Activated T-helper 1 cell treated with Interleukin-2 at 50 U/mL for 16 hours (primary cell): ENCODE results near the gene ADCY2.

Experiments
- DNase-seq: peaks from one replicate; pipeline ENCODE4 v3.0.0-alpha.2; 2020; ENCODE audit warnings: low read depth

ADCY2 gene

DNA sequence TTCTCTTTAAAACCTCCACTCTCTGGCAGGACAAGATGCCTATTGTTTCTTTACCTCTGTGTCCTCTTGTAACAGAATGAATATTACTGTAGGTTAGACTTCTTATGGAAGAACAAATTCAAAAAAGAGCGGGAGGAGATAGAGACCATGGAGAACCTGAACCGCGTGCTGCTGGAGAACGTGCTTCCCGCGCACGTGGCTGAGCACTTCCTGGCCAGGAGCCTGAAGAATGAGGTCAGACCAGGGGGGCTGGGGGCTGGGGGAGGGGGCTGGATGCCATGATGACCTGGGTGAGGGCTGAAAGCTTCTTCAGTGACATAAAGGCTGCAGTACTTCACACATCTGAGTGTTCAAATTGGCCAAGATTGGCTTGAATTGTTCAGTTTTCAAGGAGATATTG lies 393.6 kb downstream of the ADCY2 start:
- no peak for DNase-seq

DNA sequence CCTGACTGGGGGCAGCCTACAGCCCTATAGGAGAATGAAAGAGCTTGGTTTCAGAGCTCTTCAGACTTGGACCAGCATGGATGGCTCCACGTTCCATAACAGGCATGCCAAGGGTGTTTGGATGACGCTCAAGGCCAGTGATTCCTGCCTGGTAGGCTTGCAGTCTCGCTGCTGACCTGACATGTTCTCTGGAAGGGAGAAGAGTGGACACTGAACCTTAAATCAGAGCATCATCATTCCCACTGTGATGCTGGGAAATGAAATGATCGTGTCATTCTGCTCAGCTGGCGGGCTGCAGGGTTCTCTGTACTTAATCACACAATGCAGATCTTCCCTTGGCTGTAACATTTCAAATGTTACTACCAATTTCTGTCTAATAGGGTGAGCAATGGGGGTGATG lies 398.0 kb downstream of the ADCY2 start:
- no peak for DNase-seq

DNA sequence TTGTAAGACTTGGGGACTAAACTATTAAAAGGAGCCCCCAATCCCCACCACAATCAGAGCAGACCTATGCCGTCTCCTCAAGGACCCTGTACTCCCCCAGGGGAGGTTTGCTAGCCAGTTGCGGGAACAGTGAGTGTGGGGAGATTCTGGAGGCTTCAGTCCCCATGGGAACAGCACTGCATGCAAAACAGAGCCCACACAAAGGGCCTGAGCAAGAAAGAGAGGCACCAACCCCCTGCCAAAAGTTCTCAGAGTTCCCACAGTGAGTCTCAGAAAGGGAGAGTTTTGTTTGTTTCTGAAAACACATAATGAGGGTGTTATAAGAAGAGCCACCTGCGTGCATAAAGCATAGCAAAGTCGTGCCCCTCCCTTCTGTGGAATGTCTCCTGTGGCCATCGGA lies 398.4 kb downstream of the ADCY2 start:
- no peak for DNase-seq

DNA sequence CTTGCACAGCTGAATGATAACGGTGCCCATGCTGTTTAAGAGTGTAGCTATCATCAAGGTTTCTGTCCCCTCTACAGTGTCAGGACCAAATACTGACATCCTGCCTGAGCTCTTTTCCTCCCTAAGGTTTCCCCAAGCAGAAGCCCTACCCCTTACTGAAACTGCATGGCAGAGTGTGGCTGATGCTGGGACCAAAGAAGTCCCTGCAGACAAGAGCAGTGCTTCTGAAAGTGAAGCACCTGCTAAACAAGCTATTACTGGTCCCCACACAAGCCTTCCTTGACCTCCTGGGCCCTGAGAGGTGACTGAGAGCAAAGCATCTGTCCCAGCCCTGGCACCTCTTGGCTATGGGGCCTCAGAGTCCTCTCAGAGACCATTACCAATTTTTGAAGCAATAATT lies 398.9 kb downstream of the ADCY2 start:
- DNase-seq: no peak

DNA sequence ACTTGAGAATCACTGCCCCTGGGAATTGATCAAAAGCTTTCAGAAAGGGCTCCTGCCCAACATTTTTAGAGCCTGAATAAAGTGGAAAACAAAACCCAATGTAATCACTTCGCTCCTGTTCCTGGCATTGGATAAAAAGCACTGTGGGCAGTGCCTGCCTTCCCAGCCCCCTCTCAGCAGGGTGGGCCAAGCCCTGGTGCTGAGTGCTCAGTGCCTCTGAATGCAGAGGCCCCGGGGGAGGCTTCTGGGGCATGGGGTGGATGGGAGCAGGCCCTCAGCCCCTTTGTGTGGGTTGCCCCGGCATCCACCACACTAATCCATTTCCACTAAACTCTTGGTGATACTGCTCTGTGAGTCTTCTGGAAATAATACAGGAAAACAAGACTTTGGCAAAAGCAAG lies 399.4 kb downstream of the ADCY2 start:
- DNase-seq: no peak

DNA sequence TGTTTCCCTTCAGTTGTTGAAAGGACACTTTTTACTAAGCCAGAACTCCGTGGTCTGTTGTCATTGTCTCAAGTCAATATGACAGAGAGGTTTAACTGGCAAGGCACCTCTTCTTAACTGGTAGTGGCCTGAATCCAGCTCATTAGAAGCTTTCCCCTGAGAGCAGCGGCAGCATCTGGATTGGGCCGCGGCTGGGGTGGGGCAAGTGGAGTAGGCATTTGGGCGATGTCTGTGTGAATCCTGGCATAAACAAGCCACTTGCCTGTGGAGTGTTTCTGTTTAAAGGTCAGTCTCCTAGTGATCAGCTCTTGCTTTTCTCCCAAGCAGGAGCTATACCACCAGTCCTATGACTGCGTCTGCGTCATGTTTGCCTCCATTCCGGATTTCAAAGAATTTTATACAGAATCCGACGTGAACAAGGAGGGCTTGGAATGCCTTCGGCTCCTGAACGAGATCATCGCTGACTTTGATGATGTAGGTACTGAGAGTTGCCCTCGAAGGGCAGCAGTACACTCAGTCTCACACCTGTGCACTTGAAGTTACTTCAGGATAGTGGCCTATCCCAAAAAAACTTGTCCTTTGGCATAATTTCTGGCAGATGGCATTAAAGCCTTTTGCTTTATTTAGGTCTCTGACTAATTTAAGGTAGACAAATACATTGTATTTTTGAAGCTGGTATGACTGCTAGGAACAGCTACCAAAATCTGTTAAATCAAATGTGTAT lies 406.1 kb downstream of the ADCY2 start:
- DNase-seq: no peak

DNA sequence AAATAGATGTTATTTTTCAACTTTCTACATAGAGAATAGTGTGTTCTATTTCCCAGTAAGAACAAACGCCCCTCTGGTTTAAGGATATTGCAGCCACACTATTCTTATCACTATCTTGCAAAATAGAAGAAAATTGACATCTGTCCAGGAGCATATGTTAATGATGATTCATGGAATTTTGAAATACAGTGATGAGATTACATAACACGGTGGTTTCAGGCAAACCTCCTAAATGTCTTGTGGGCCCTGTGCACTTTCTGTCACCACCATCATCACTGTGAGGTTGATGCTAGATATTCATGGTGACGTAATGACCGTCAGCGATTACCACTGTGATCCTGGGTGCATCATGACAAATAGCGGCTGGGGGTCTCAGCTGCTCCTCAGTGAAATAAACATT lies 406.9 kb downstream of the ADCY2 start:
- no peak for DNase-seq

DNA sequence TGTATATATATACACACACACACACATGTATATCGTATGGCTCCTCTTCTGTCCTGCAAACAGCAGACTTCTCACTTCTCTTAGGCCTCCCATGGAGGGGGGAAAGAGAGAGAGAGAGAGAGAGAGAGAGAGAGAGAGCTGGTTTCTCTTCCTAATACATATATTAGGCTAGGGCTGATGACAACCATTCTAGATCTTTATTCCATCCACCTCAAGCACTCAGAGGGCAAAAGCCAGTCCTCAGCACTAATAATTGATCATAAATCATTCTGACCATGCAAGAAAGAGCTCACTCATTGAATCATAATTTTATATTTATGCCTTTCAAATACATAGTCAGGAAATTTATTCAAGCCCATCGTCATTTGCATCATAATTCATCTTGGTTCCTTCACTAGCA lies 408.0 kb downstream of the ADCY2 start:
- DNase-seq: no peak

DNA sequence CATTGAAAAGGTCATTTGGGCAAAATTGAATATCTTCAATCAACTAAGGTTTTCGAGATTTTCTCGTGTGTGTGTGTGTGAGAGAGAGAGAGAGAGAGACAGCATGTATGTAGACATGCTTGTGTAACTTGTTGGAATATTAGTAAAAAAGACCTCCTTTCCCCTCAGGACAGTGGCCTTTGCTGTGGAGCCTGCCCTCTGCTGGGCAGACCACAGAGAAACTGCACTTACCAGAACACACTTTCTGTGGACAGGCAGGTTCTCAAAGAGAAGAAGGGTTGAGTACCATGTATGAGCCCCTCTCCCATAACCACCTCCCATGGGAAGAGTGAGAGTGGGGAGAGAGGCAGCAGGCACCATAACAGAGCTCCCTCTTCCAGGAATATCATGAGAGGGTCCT lies 409.4 kb downstream of the ADCY2 start:
- DNase-seq: no peak

DNA sequence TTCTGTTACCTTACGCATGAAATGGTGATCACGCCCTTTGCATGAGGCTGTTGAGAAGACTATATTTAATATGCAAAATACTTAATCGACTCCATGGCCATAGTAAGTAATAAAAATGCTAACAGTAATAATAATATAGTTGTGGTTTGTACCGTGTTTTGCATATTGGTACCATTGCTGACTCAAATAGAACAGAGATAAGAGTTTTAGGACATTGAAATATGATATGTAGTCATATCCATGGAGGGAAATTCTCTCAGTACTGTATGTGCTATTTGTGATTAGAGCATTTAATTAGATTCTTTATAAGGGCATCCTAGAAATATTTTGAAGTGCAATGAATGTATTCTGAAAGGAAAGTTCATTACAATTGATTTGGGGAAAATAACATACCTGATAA lies 413.1 kb downstream of the ADCY2 start:
- DNase-seq: no peak

DNA sequence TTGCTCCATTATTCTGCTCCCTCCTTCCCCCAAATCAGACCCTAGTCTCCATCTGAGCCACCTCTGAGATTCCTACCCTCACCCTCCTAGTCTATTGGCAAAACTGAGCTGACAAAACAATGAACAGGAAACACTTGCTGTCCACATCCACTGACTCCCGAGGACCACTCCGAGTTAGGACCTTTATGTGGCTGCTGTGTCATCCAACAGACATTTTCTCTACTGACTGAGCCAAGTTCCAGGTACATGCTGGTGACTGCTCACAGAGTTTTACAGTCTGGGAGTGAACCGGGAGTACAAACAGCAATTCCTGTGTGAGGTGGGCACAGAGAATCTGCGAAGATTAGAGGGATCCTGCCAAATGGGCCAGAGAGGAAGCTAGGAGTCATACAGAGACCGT lies 415.8 kb downstream of the ADCY2 start:
- no peak for DNase-seq

DNA sequence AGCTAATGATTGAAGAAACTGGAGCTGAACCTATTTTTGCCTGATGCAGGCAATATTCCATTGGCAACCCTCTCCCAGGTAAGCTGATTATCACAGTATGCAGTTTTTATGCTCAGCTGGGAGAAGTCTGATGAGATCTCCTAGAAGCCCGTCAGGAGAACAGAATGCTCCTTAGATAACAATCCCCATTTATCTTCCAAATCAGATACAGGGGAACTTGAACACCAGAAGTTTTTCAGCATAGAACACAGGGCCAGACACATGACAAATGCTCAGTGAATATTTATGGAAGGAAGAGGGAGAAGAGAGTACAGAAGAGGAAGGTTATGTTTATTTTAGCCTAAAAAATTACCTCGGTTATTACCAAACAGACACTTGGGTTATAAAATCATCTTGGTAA lies 417.1 kb downstream of the ADCY2 start:
- DNase-seq: no peak

DNA sequence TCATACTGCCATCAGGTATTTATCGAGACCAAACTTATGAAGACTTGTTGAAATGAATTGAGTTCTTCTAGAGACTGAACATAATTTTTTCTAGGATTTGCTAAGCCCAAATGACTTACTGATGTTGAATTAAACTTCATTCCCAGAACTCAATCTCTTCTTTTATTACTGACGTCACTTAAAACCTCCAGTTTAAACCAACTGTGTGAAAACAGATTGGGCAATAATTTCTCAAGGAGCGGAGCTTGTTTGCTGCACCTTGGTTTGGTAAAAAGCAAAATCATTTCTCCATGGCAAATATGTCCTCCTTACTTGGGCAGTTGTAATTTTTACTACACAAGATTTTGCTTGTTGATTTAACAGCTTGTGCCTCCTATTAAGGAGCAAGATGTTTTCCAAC lies 417.6 kb downstream of the ADCY2 start:
- no peak for DNase-seq

DNA sequence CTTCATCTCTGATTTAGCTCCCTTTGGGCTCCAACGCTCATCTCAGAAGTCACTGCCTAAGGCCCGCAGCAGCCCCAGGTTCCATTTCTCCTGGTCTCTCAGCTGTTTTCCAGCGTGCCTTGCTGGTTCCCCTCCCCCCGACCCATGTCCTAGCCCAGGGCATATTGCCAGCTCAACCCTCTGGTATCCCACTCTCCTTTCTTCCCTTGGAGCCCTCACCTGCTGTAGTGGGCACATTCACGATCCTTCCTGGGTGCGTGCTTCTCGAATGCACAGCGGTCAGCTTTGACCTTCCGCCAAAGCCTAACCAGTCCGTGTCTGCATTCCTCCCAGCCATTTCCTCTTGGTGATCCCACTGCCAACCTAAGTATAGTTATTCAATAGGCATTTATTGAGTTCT lies 418.9 kb downstream of the ADCY2 start:
- DNase-seq: no peak

DNA sequence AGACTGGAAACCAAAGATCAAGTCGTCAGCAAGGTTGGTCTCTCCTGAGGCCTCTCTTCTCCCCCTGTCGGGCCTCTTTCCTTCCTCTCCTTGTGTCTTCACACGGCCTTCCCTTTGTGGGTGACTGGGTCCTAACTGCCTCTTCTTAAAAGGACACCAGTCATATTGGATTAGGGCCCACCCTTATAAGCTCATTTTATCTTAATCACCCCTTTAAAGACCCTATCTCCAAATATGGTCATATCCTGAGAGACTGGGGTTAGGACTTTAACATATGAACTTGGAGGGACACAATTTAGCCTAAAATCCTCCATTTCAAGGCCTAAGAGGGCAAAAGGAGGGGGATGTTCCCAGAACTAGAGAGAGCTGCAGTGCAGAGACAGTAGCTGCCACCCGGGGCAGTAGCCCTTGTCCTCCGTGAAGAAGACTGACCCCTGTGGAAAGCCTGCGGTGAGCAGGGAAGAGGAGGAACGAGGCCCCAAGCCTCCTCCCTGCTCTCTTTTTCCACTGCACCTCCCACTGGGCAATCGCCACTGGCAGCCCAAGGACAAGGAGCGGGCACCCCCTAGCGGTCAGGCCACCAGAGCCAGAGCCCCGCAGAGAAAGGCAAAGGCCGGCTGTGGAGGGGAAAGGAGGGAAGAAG lies 420.1 kb downstream of the ADCY2 start:
- DNase-seq: peak; percentile 24

DNA sequence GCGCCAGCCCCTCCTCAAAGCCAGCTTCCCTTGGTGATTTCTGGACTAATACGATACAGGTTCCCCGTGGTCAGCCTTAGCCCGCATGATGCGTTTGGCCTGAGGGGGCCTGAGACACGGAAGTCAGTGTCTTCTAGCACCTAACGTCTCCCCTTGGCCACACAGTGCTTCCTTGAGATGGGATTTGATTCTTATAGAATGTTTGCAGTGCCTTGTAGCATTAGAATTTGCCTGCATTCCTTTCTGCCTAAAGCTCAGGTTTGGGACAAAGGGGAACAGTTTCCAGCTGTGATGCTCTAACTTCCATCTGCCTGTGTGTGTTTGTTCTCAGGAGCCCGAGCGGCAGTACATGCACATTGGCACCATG lies 420.6 kb downstream of the ADCY2 start:
- DNase-seq: no peak

DNA sequence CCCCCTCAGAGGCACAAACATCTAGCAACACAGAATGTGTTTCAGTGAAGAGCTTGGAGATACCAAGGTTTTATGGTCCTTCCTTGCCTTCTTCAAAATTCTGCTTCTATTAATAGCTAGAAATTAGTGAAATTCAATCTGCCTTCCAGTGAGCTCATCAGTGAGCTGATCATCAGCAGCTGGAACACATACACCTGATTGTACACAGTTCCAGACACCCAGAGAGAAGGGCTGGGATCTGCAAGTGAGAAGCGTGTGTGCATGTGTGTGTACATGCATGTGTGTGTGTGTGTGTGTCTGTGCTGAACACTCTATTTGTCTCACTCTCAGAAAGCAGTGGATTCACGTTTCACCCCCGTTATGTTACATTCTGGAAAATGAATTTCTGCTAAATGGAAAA lies 426.5 kb downstream of the ADCY2 start:
- no peak for DNase-seq

DNA sequence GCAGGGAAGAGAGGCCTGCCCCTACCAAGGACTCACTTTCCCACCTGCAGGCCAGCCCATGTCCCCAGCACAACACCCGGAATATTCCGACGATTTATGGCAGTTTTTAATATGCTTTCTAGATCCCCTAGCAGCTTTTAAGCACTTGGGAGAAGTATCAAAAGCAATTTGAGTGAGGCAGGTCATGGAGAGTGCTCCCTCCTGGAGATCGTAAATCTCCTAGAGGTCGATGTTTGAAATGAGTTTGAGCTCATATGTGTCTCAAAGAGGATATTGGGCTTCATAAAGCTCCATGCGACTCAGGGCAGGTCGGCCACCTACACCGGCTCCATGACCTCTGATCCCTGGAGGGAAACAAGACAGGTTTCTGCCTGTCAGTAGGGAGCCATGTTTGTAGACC lies 427.7 kb downstream of the ADCY2 start:
- no peak for DNase-seq

DNA sequence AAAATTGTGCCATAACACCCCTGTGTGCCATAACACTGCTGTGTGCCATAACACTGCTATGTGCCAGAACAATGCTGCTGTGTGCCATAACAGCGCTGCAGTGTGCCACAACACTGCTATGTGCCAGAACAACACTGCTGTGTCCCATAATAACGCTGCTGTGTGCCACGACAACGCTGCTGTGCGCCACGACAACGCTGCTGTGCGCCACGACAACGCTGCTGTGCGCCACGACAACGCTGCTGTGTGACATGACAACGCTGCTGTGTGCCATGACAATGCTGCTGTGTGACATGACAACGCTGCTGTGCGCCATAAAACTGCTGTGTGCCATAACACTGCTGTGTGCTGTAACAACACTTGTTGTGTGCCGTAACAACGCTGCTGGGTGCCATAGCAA lies 429.1 kb downstream of the ADCY2 start:
- no peak for DNase-seq

DNA sequence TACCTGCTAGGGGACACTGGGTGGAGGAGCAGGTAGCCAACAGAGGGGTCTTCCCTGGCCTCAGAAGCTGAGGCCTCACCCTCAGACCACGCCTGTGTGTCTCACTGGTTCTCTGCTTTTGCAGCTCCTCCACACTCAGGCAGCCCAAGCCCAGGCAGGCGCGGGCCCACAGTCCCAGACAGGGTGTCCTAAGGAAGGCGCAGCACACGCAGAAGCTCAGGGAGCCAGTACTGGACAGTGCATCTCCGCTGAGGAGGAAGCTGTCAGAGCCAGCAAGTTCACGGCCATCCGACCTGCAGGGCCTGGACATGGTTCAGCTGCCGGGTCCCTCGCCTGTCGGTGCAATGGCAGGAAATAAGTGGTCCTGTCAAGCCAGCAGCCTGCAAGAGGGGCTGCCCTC lies 429.7 kb downstream of the ADCY2 start:
- DNase-seq: no peak

DNA sequence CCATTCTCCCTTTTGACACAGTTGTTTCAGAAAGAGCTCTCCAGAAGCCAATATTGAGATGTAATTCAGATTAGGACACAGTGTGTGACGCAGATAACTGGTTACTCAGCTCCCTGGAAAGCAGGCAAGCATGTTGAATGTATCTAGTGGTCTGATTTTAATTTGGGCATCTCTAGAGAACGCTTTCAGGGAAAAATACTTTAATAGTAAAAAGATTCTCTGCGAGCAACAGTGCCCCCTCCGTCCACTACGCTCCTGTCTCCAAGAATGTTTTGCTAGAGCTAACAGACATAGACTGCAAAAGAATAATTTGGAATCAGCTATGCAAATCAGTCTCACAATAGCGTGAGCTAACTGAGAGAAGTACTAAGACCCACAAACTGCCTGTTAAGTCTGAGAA lies 431.7 kb downstream of the ADCY2 start:
- no peak for DNase-seq

DNA sequence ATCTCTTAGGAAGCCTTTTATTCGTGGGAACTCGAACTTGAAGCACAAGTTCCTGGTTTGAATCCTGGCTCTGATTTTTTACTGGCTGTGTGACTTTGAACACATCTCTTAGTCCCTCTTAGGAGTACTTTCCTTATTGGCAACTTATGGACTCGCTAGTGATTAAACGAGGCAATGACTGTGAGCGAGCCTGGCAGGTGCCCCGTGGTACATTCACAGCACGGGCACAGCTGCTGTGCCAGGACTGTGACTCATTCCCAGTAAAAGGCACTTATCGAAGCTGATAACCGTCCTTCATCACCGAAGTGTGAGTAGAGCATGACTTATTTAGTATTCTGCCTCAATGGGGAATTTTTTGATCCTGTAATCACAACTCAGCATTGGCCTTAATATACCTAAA lies 432.3 kb downstream of the ADCY2 start:
- DNase-seq: no peak

DNA sequence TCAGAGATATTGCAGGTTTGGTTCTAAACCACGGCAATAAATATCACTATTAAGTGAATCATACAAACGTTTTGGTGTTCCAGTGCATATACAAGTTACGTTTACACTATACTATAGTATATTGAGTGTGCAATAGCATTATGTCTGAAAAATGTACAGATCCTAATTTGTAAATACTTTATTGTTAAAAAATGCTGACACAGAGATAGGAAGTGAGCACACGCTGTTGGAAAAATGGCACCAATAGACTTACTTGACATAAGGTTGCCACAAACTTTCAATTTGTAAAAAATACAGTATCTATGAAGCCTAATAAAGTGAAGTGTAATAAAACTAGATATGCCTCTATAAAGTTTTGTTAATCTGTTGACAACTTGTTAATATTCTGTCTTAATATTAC lies 439.0 kb downstream of the ADCY2 start:
- no peak for DNase-seq

DNA sequence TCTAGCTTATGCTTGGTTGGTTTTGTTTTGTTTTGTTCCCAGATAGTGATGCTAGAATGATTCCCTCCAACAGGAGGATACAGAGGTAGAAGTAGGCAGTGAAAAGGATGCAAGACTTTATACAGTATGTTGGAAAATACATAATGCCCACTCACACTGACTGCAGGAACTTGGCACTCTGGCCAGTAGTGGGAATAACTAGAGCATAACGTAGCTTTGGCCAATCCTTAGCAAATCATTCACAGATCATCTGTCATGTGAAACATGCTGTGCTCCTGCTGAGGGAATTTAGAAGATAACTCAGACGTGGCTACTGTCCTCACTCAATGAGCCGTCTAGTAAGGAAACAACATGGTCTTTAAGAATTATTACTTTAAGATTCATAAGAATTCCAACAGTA lies 441.5 kb downstream of the ADCY2 start:
- DNase-seq: no peak
